AG10803 (cell line): ENCODE measurements around the gene FRMPD4.

ENCODE experiments used
- DNase-seq: peaks from one replicate; pipeline ENCODE4 v3.0.0; 2010; ENCODE audit warnings: low read depth
- H3K4me3 ChIP-seq: 2 replicates; pipeline ENCODE4 v1.5.1; 2011; ENCODE audit warnings: mild to moderate bottlenecking, low read length, control low read depth
- TF ChIP-seq, protein P1 (sequence below): conservative IDR thresholded peaks from 2 replicates; pipeline ENCODE4 v1.5.1; 2011; ENCODE audit warnings: mild to moderate bottlenecking, low read length, control low read depth, inconsistent platforms

FRMPD4 gene

DNA sequence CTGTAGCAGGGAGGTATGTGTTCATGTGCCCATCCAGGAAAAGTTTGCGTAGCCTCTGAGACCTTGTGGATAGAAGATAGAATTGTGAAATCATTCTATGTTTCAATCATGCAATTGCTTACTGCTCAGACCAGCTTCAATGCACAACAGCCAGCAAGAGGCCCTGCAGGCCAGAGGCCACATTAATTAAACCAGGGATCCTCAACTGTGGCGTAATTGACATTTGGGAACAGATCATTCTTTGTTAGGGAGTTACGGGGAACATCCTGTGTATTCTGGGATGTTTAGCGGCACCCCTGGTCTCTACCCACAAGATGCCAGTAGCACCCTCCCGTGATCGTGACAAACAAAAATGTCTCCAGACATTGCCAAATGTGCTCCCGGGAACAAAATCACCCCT is 566.4 kb downstream of the FRMPD4 start:
- no peak for DNase-seq
- no peak overlapping the region for H3K4me3 ChIP-seq

DNA sequence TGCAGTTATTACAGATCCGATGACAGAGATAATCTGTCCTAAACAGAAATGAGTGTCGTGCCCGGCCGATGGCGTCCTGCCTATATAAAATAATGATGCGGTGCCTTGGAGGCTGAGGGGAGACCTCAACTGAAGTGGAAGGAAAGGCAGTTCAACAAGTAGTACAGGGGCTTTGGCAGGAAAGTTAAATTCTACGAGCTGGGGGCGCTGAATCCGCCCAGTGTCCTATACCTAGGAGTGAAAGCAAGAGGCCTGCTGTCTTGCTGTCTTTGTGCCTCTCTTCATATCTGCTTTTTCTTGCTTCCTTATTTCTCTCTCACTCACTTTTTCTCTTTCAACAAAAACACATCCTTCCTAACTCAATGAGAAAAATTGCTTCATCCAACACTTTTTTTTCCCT is 570.8 kb downstream of the FRMPD4 start:
- TF ChIP-seq, protein P1, sequence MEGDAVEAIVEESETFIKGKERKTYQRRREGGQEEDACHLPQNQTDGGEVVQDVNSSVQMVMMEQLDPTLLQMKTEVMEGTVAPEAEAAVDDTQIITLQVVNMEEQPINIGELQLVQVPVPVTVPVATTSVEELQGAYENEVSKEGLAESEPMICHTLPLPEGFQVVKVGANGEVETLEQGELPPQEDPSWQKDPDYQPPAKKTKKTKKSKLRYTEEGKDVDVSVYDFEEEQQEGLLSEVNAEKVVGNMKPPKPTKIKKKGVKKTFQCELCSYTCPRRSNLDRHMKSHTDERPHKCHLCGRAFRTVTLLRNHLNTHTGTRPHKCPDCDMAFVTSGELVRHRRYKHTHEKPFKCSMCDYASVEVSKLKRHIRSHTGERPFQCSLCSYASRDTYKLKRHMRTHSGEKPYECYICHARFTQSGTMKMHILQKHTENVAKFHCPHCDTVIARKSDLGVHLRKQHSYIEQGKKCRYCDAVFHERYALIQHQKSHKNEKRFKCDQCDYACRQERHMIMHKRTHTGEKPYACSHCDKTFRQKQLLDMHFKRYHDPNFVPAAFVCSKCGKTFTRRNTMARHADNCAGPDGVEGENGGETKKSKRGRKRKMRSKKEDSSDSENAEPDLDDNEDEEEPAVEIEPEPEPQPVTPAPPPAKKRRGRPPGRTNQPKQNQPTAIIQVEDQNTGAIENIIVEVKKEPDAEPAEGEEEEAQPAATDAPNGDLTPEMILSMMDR = no peak
- no peak for DNase-seq

More for the DNA sequence above, 566.4 kb downstream of the FRMPD4 start:
- TF ChIP-seq, protein P1 = no peak

DNA sequence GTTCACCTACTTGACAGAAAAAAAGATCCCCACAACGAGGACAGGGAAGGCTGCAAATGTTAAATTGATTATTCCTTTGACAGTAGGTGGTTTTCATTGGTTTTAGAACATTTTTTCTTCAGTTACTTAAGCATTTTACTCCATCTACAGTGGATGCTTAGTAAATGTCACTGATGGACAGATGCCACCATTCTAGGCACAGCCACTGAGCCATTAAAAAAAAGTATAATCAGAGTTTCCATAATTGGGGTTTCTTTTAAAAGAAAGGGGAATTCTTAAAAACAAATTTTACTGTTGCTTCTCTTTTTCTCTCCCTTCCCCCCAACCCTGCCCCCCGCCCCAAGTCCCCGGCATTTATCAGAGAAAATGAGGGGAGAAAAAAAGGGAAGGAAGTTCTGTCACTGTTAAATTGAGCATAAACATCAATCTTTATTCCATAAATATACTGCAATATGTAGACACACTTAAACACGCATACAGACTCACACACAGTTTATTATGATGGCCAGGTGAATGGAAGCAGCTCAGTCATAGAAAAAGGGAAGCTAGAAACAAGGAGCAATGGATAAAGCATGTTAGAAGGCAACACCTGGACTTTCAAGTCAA is 573.3 kb downstream of the FRMPD4 start:
- no peak for DNase-seq
- TF ChIP-seq, protein P1 = no peak
- H3K4me3 ChIP-seq = no peak overlapping the region

More for the DNA sequence above, 570.8 kb downstream of the FRMPD4 start:
- H3K4me3 ChIP-seq = no peak overlapping the region

DNA sequence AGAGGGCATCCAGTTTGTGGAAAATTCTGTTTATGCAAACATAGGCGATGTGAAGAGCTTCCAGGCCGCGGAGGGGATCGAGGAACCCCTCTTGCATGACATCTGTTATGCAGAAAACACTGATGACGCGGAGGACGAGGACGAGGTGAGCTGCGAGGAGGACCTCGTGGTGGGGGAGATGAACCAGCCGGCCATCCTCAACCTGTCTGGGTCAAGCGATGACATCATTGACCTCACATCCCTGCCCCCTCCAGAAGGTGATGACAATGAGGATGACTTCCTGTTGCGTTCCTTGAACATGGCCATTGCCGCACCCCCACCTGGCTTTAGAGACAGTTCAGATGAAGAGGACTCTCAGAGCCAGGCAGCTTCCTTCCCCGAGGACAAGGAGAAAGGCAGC is 578.3 kb downstream of the FRMPD4 start:
- DNase-seq = no peak
- TF ChIP-seq, protein P1 = no peak
- no peak overlapping the region for H3K4me3 ChIP-seq

DNA sequence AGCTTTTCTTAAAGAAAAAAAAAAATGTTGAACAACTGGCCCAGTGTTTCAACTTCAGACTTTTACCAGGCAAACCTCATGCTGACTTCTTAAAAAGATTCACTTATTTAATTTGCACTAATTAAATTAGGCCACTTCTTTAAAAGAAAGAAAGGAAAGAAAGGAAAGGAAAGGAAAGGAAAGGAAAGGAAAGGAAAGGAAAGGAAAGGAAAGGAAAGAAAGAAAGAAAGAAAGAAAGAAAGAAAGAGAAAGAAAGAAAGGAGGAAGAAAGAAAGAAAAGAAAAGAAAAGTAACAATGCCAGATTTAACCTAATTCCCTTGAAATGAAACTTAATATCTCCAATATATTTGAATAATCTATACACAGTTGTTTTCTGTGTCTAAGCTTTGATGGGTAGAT is 581.6 kb downstream of the FRMPD4 start:
- DNase-seq = no peak
- no peak overlapping the region for H3K4me3 ChIP-seq
- TF ChIP-seq, protein P1 = no peak

DNA sequence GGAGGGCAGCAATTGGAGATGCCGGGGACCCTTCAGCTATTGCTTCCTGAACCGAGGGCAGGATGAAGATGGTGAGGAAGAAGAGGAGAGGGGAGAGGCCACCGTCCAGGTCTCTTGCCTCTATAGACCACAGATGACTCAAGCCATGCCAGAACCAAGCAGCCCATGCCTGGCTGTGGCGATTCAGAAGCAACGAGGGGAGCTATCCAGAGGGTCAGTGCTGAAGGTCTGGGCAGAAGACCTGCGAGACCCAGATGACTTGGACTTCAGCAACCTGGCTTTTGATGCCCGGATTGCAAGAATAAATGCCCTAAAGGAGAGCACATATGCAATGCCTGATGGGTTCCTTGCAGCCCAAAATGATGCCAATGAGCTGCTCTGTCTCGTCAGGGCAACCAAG is 582.8 kb downstream of the FRMPD4 start:
- no peak for DNase-seq
- TF ChIP-seq, protein P1 = no peak
- no peak overlapping the region for H3K4me3 ChIP-seq

DNA sequence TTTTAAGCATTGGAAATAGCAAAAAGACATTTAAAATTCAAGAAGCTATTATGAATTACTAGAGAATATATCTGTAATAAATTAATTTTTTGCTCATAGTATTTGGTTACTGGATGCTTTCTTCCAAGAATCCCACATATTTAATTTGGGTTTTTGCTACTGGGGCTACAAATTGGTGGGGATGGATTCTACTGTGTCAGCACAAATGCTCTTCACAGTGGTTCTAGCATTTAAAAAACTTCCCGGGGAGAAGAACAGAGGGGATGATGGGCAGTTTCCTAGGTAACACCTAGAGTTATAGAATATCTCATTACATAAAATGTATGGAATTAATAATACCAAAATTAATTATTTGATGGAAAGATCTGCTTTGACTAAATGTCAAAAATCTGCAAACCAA is 584.0 kb downstream of the FRMPD4 start:
- H3K4me3 ChIP-seq = no peak overlapping the region
- no peak for DNase-seq
- TF ChIP-seq, protein P1 = no peak
